KMS-11 (cell line): ENCODE measurements around the gene RBM20.

Experiments used
- H2AFZ ChIP-seq: fragments of 200-600 bp; sonication (generic); 2 replicates; pipeline ENCODE4 v1.6.1; 2016; ENCODE audit warnings: antibody characterized with exemption, mixed run types, low read depth
- H3K27ac ChIP-seq: fragments of 200-600 bp; sonication (generic); 2 replicates; pipeline ENCODE4 v1.6.1; 2016; ENCODE audit warnings: mild to moderate bottlenecking, mixed run types
- H3K27me3 ChIP-seq: fragments of 200-600 bp; sonication (generic); 2 replicates; pipeline ENCODE4 v1.6.1; 2017; ENCODE audit warnings: mild to moderate bottlenecking, low read depth, mixed run types, moderate library complexity; ENCODE audit not compliant: insufficient read depth
- H3K36me3 ChIP-seq: fragments of 200-600 bp; sonication (generic); 2 replicates; pipeline ENCODE4 v1.6.1; 2017; ENCODE audit warnings: mild to moderate bottlenecking, mixed run types; ENCODE audit not compliant: insufficient read depth
- H3K4me1 ChIP-seq: fragments of 200-600 bp; sonication (generic); 2 replicates; pipeline ENCODE4 v1.6.1; 2016; ENCODE audit warnings: mild to moderate bottlenecking, low read depth, mixed run types; ENCODE audit not compliant: poor library complexity, severe bottlenecking
- H3K4me2 ChIP-seq: fragments of 200-600 bp; sonication (generic); 2 replicates; pipeline ENCODE4 v1.7.0; 2016; ENCODE audit warnings: mild to moderate bottlenecking, mixed run types
- H3K4me3 ChIP-seq: fragments of 200-600 bp; sonication (generic); IDR thresholded peaks from 2 replicates; pipeline ENCODE4 v1.6.1; 2017; ENCODE audit warnings: low read depth, low read length, mixed read lengths; ENCODE audit not compliant: insufficient read depth
- H3K79me2 ChIP-seq: fragments of 200-600 bp; sonication (generic); 2 replicates; pipeline ENCODE4 v1.6.1; 2016; ENCODE audit warnings: low read depth, mixed run types; ENCODE audit not compliant: insufficient read depth
- H3K9ac ChIP-seq: fragments of 200-600 bp; sonication (generic); 2 replicates; pipeline ENCODE4 v1.6.1; 2016; ENCODE audit warnings: mild to moderate bottlenecking, mixed run types
- H4K20me1 ChIP-seq: fragments of 200-600 bp; sonication (generic); 2 replicates; pipeline ENCODE4 v1.6.1; 2016; ENCODE audit warnings: mild to moderate bottlenecking, mixed run types; ENCODE audit not compliant: insufficient read depth
- CTCF ChIP-seq: fragments of 200-600 bp; sonication (generic); conservative IDR thresholded peaks from 2 replicates; pipeline ENCODE4 v1.6.1; 2017; ENCODE audit warnings: low read depth, mild to moderate bottlenecking, antibody characterized with exemption, low read length, moderate library complexity, mixed read lengths

Gene RBM20

GRCh38 chr10:110844617-110844881 is 200.4 kb downstream of the RBM20 start:
- Histone ChIP-seq H3K36me3 (no peaks in the 10 kb centered on the region), H3K27ac (peak overlapping the region; percentile 93; the same call in 1 of the 2 replicates), H3K4me3 (no peak overlapping the region), H2AFZ (no peak overlapping the region), H3K27me3 (no peaks in the 10 kb centered on the region), H3K4me1 (peaks cover 76% of the 10 kb centered on the region), H3K4me2 (peak overlapping the region; percentile 96; the same call in 1 of the 2 replicates), H3K9ac (no peak overlapping the region), H4K20me1 (no peaks in the 10 kb centered on the region), H3K79me2 (no peaks in the 10 kb centered on the region)
- no peak for TF ChIP-seq CTCF

GRCh38 chr10:110845192-110845755 is 201.1 kb downstream of the RBM20 start:
- Histone ChIP-seq H3K79me2 (no peaks in the 10 kb centered on the region), H2AFZ (peak overlapping the region; percentile 36; the same call in 1 of the 2 replicates), H4K20me1 (no peaks in the 10 kb centered on the region), H3K27ac (no peak overlapping the region; the same call in 1 of the 2 replicates), H3K4me3 (no peak overlapping the region), H3K4me1 (peaks cover 77% of the 10 kb centered on the region), H3K36me3 (no peaks in the 10 kb centered on the region), H3K27me3 (no peaks in the 10 kb centered on the region), H3K4me2 (0 out of 2 replicates have a peak overlapping the region, but pooled peaks have one; percentile 34), H3K9ac (no peak overlapping the region)
- no peak for TF ChIP-seq CTCF

- H3K36me3 ChIP-seq = no peaks in the 10 kb centered on the region
- no peak overlapping the region; the same call in 1 of the 2 replicates for H3K27ac ChIP-seq
- no peak for TF ChIP-seq CTCF
- peak overlapping the region; percentile 36; the same call in 1 of the 2 replicates for H2AFZ ChIP-seq
- H4K20me1 ChIP-seq = no peaks in the 10 kb centered on the region
- H3K4me3 ChIP-seq = no peak overlapping the region
- H3K27me3 ChIP-seq = no peaks in the 10 kb centered on the region
- no peak overlapping the region; the same call in 1 of the 2 replicates for H3K9ac ChIP-seq
- peaks cover 77% of the 10 kb centered on the region for H3K4me1 ChIP-seq
- 0 out of 2 replicates have a peak overlapping the region, but pooled peaks have one; percentile 34 for H3K4me2 ChIP-seq
- no peaks in the 10 kb centered on the region for H3K79me2 ChIP-seq
Measured at GRCh38 chr10:110845756-110846620, 201.9 kb downstream of the RBM20 start.

- Histone ChIP-seq H3K27ac (no peak overlapping the region), H3K79me2 (no peaks in the 10 kb centered on the region), H3K9ac (no peak overlapping the region), H3K36me3 (no peaks in the 10 kb centered on the region), H2AFZ (no peak overlapping the region), H3K27me3 (no peaks in the 10 kb centered on the region), H3K4me1 (peaks cover 70% of the 10 kb centered on the region), H3K4me3 (no peak overlapping the region), H3K4me2 (no peak overlapping the region), H4K20me1 (no peaks in the 10 kb centered on the region)
- no peak for TF ChIP-seq CTCF
Measured at GRCh38 chr10:110847374-110847773, 203.2 kb downstream of the RBM20 start.
